SJSA1 (cell line): ENCODE results near the gene MEIOB. TPM values are rescaled to one million over a fixed set of nuclear protein-coding genes. Genes with fewer than 3 reads are reported as not detected.
A peak's percentile ranks its signal among the peaks of the same experiment; 100 is the strongest.
"Not testable (repeated sequence)": the region's sequence is repeated elsewhere in the genome, so short reads cannot be mapped to it uniquely, and the experiment has no call there.

Source experiments
- DNase-seq, 2 experiments: peaks; one replicate each; pipeline ENCODE4 v3.0.0-alpha.2; 2015 to 2020; ENCODE audit warnings: low spot score in 2 of 2, low read depth in 1 of 2
- H3K27ac ChIP-seq: fragments of 250-450 bp; sonication (Bioruptor Pico); 2 replicates; pipeline ENCODE4 v1.5.1; 2020; ENCODE audit warnings: mild to moderate bottlenecking, moderate library complexity
- H3K27me3 ChIP-seq: fragments of 250-450 bp; sonication (Bioruptor Pico); replicated peaks from 2 replicates; pipeline ENCODE4 v1.5.1; 2020; ENCODE audit warnings: mild to moderate bottlenecking, moderate library complexity
- H3K36me3 ChIP-seq: fragments of 250-450 bp; sonication (Bioruptor Pico); 2 replicates; pipeline ENCODE4 v1.5.1; 2020; ENCODE audit warnings: mild to moderate bottlenecking
- H3K4me1 ChIP-seq: fragments of 250-450 bp; sonication (Bioruptor Pico); replicated peaks from 2 replicates; pipeline ENCODE4 v1.6.1; 2021; ENCODE audit warnings: mild to moderate bottlenecking
- H3K4me3 ChIP-seq: fragments of 250-450 bp; sonication (Bioruptor Pico); 2 replicates; pipeline ENCODE4 v1.5.1; 2020; ENCODE audit warnings: mild to moderate bottlenecking
- H3K9me3 ChIP-seq: fragments of 250-450 bp; sonication (Bioruptor Pico); replicated peaks from 2 replicates; pipeline ENCODE4 v1.5.1; 2020; ENCODE audit warnings: mild to moderate bottlenecking
- total RNA-seq: library from RNA; depleted of rRNA; stranded (reverse); fragments of >200 nt; shearing (Covaris generic); gene quantifications from 2 replicates; pipeline ENCODE4 v1.2.3, GENCODE V29; 2014

The MEIOB gene
- total RNA-seq, 1 experiment from 2014 or later = not detected

DNA sequence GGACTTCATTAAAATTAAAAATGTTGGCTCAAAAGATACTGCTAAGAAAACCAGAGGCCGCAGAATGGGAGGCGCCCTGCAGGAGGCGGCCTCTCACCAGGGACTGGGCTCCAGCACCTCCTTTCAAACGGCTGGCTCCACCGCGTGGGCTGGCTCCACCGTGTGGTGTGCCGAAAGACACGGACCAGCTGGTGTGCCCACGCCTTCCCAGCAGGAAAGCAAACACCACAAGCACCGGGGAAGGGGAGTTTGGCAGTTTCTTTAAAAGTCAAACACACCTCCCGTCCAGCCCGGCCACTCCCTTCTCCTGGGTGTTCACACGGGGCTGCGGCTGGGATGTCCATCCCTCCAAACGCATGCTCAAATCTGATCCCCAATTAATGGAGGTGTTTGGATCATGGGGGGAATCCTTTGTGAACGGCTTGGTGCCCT lies 59.2 kb downstream of the MEIOB start:
- DNase-seq = peak in 1 of 2 experiments; percentile 61
- no peak overlapping the region for H3K27ac ChIP-seq
- H3K36me3 ChIP-seq = peaks cover 23% of the 10 kb centered on the region
- H3K4me1 ChIP-seq = no peaks in the 10 kb centered on the region
- H3K9me3 ChIP-seq = no peaks in the 10 kb centered on the region
- H3K4me3 ChIP-seq = no peak overlapping the region
- no peaks in the 10 kb centered on the region for H3K27me3 ChIP-seq

- Histone ChIP-seq H3K36me3 (peaks cover 19% of the 10 kb centered on the region), H3K9me3 (no peaks in the 10 kb centered on the region), H3K4me1 (no peaks in the 10 kb centered on the region), H3K27me3 (no peaks in the 10 kb centered on the region), H3K4me3 (no peak overlapping the region), H3K27ac (no peak overlapping the region)
- DNase-seq = no peak
These were observed 61.4 kb downstream of the MEIOB start for GRCh38 chr16:1810536-1810935.

GRCh38 chr16:1810106-1810505 lies 61.9 kb downstream of the MEIOB start:
- no peak overlapping the region for H3K27ac ChIP-seq
- DNase-seq = no peak
- no peaks in the 10 kb centered on the region for H3K9me3 ChIP-seq
- peaks cover 19% of the 10 kb centered on the region for H3K36me3 ChIP-seq
- no peaks in the 10 kb centered on the region for H3K27me3 ChIP-seq
- no peaks in the 10 kb centered on the region for H3K4me1 ChIP-seq
- no peak overlapping the region for H3K4me3 ChIP-seq

DNA sequence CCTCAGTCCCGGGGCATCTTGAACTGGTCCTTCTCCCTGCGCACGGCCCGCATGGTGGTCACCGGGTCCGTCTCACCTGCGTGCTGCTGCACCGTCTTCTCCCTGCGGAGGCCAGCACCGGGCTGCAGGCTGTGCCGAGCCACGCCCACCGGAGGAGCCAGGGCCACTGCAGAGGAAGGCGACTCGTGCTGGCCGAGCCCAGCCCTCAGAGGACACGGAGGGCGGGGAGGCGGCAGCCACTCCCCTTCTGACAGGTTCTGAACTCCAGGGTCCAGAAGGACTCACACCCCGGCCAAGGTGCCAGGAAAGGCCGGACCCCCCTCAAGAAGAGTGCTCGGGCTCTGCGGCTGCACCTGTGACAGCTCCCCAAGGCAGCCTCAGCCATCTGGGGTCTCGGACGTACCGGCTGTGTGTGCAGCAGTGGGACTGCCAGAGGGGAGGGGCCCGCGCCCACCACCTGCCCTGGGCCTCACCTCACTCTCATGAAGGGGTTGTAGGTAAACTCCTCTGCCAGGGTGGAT lies 62.6 kb downstream of the MEIOB start:
- Histone ChIP-seq H3K4me3 (no peak overlapping the region), H3K4me1 (no peaks in the 10 kb centered on the region), H3K9me3 (no peaks in the 10 kb centered on the region), H3K27me3 (no peaks in the 10 kb centered on the region), H3K36me3 (peaks cover 19% of the 10 kb centered on the region), H3K27ac (no peak overlapping the region)
- DNase-seq = no peak

DNA sequence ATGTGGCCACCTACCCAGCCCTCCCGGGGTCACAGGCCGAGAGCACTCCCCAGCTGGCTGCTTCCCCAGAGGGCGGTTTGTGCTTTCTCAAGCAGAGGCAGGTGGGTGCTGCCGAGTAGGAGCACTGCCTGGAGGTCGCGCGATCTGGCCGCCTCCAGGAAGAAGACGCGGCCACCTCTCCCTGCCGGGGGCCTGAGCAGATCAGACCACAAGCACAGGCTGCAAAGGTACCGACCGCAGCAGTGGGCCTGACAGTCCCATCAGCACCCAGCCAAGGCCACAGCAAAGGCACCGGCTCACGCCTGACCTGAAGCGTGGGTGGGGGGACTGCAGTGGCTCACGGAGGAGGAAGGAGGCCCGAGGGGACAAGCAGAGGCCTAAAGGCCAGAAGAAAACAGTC lies 63.3 kb downstream of the MEIOB start:
- Histone ChIP-seq H3K36me3 (peaks cover 19% of the 10 kb centered on the region), H3K27me3 (no peaks in the 10 kb centered on the region), H3K27ac (no peak overlapping the region), H3K9me3 (no peaks in the 10 kb centered on the region), H3K4me3 (no peak overlapping the region), H3K4me1 (no peaks in the 10 kb centered on the region)
- no peak for DNase-seq

DNA sequence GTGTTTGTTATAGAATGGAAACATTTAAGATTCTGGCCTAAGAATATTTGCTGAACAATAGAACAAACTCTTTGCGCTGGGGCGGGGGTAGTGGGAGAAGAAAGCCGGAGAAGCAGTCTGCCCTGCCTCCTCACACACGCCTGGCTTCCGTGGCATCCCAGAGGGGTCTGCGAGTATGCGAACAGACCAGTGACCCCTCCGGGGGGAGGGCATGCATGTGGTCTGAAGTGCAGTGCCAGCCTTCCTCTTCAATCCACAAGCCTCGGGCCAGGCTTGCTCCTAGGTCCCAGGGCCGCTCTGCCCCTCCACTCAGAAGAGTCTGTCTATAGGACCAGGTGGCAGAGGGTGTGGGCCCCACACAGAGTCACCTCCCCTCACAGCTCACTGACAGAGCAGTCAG lies 64.3 kb downstream of the MEIOB start:
- Histone ChIP-seq H3K27ac (no peak overlapping the region), H3K27me3 (no peaks in the 10 kb centered on the region), H3K9me3 (no peaks in the 10 kb centered on the region), H3K36me3 (peaks cover 19% of the 10 kb centered on the region), H3K4me1 (no peaks in the 10 kb centered on the region), H3K4me3 (no peak overlapping the region)
- DNase-seq = no peak

GRCh38 chr16:1800701-1801100 lies 71.3 kb downstream of the MEIOB start:
- peaks cover 3% of the 10 kb centered on the region; the same call in 1 of the 2 replicates for H3K36me3 ChIP-seq
- no peaks in the 10 kb centered on the region for H3K4me1 ChIP-seq
- no peak overlapping the region for H3K27ac ChIP-seq
- peaks cover 8% of the 10 kb centered on the region; the same call in 1 of the 2 replicates for H3K9me3 ChIP-seq
- no peak overlapping the region for H3K4me3 ChIP-seq
- no peaks in the 10 kb centered on the region for H3K27me3 ChIP-seq
- DNase-seq = no peak

- H3K9me3 ChIP-seq, H3K27me3 ChIP-seq, H3K27ac ChIP-seq, H3K4me3 ChIP-seq, H3K4me1 ChIP-seq, H3K36me3 ChIP-seq, DNase-seq: not testable (repeated sequence)
These were observed 72.7 kb downstream of the MEIOB start for GRCh38 chr16:1799263-1799662.

DNA sequence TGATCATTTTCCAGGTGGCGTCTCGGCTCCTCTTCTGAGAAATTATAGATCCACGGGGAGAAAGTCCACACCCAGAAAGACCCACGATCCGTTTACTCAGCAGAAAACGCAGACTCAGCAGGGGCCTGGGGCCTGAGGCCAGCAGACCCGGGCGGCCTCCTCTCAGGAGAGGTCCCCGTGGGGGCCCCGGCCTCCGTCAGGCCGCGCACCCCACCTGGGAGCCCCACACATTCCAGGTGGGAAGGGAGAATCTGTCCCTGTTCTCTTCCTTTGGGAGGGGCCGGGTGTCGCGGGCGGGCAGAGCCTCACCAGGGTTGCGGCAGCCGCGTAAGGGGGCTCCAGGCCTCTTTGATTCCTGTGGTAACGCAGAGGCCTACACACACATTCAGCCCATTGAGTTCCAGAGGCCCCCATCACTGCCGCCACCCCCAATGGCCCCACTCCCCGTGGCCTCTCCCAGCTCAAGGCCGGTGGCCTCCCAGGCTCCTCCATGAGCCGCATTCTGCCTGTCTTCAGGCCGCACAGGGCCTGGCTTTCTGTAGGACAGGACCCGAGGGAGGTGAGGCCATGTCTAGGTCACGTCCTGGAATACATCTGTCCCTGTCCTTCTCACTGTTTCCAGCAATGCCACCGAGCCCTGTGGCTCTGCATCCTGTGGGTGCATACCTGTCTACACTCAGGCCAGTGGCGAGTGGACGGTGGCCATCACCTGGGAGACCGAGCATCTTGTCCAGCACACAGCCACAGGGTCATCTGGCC lies 76.9 kb downstream of the MEIOB start:
- peaks cover 8% of the 10 kb centered on the region; the same call in 1 of the 2 replicates for H3K9me3 ChIP-seq
- peaks cover 23% of the 10 kb centered on the region for H3K36me3 ChIP-seq
- H3K27me3 ChIP-seq = no peaks in the 10 kb centered on the region
- H3K4me3 ChIP-seq = no peak overlapping the region
- DNase-seq = no peak
- H3K27ac ChIP-seq = no peak overlapping the region
- H3K4me1 ChIP-seq = no peaks in the 10 kb centered on the region

GRCh38 chr16:1794221-1794871 lies 77.6 kb downstream of the MEIOB start:
- peaks cover 8% of the 10 kb centered on the region; the same call in 1 of the 2 replicates for H3K9me3 ChIP-seq
- no peak for DNase-seq
- peaks cover 30% of the 10 kb centered on the region for H3K36me3 ChIP-seq
- no peaks in the 10 kb centered on the region for H3K4me1 ChIP-seq
- H3K27me3 ChIP-seq = no peaks in the 10 kb centered on the region
- H3K4me3 ChIP-seq = no peak overlapping the region
- H3K27ac ChIP-seq = no peak overlapping the region

GRCh38 chr16:1793578-1794220 lies 78.3 kb downstream of the MEIOB start, which contains the start of gene IGFALS:
IGFALS (minus strand) TSS chr16:1793705; CDS start chr16:1793652, 53 bp downstream.
- Histone ChIP-seq H3K4me1 (no peaks in the 10 kb centered on the region), H3K27ac (no peak within 1 kb of the TSS), H3K36me3 (peaks cover 34% of the 10 kb centered on the region), H3K9me3 (peaks cover 8% of the 10 kb centered on the region; the same call in 1 of the 2 replicates), H3K4me3 (no peak within 1 kb of the TSS), H3K27me3 (no peaks in the 10 kb centered on the region)
- DNase-seq = no peak

DNA sequence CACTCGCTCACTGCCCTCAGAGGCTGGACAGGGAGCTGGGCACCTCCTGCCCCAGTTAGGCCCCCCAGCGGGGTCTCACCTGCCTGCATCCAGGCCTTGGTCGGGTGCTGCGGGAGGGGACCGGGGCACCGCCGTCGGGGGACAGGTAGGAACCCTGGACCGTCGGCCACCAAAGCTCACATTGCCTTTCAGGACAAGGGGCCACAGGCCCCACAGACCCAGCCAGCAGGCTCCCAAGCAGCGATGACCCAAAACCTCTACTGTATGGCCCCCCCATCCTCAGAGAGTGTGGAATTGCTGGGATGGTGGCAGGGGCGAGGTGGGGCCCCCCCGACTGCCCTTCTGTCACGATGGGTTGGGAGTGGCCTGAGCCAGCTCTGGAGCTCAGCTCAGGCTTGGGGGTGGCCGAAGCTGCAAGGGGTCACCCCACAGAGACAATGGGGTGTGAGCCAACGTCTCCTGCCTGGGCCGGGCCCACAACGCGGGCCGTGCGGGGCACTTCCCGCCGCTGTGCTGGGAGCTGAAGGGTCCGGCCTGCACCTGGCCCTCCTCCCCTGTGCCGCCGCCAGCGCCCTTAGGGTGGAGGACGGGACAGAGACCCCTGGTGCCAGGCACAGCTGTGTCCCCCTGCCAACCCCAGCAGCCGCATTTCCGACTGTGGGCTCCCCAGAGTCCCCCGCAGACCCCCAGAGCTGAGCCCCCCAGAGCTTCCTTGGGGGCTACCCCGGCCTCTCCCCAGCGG lies 79.0 kb downstream of the MEIOB start:
- no peaks in the 10 kb centered on the region for H3K4me1 ChIP-seq
- peaks cover 5% of the 10 kb centered on the region; the same call in 1 of the 2 replicates for H3K9me3 ChIP-seq
- no peak overlapping the region for H3K27ac ChIP-seq
- DNase-seq = no peak
- no peak overlapping the region for H3K4me3 ChIP-seq
- no peaks in the 10 kb centered on the region for H3K27me3 ChIP-seq
- H3K36me3 ChIP-seq = peaks cover 41% of the 10 kb centered on the region
